Neural crest cell (in vitro differentiated cells): ENCODE results near the gene TMEM203. TPM values are rescaled to one million over a fixed set of nuclear protein-coding genes. Genes with fewer than 3 reads are reported as not detected.
"Not testable (repeated sequence)": the region's sequence is repeated elsewhere in the genome, so short reads cannot be mapped to it uniquely, and the experiment has no call there.

Experiments used
- DNase-seq: peaks from one replicate; pipeline ENCODE4 v3.0.0; 2021; ENCODE audit warnings: low read depth, mixed read lengths, low spot score
- H3K27ac Mint-ChIP-seq: one replicate; pipeline ENCODE4 v1.8.0; 2021; ENCODE audit warnings: mild to moderate bottlenecking, mixed read lengths; ENCODE audit not compliant: unreplicated experiment
- H3K27me3 Mint-ChIP-seq: 2 replicates; pipeline ENCODE4 v1.8.0; 2021; ENCODE audit warnings: low read depth, mild to moderate bottlenecking, mixed read lengths
- H3K36me3 Mint-ChIP-seq: 2 replicates; pipeline ENCODE4 v1.8.0; 2021; ENCODE audit warnings: low read depth, mild to moderate bottlenecking, mixed read lengths
- H3K4me1 Mint-ChIP-seq: 2 replicates; pipeline ENCODE4 v1.8.0; 2021; ENCODE audit warnings: mixed read lengths
- H3K4me3 Mint-ChIP-seq: one replicate; pipeline ENCODE4 v1.8.0; 2021; ENCODE audit warnings: mild to moderate bottlenecking, mixed read lengths
- H3K9me3 Mint-ChIP-seq: 2 replicates; pipeline ENCODE4 v1.8.0; 2021; ENCODE audit warnings: mixed read lengths
- total RNA-seq: library from RNA; stranded (reverse); gene quantifications from 2 replicates; pipeline ENCODE4 v1.2.1, GENCODE V29; 2021
- TF ChIP-seq, protein P1 (sequence below): fragments of 200-600 bp; sonication (generic); conservative IDR thresholded peaks from 2 replicates; pipeline ENCODE4 v1.5.0; 2021; ENCODE audit warnings: antibody characterized with exemption, mild to moderate bottlenecking

TMEM203 gene
- total RNA-seq, 1 donor from 2014 or later = 49.7 TPM

- H3K9me3 Mint-ChIP-seq = no peaks in the 10 kb centered on the region
- H3K4me1 Mint-ChIP-seq = peaks cover 24% of the 10 kb centered on the region
- no peak for DNase-seq
- H3K27me3 Mint-ChIP-seq = peaks cover 4% of the 10 kb centered on the region
- peaks cover 11% of the 10 kb centered on the region for H3K36me3 Mint-ChIP-seq
- H3K4me3 Mint-ChIP-seq = peak overlapping the region; percentile 91
- no peak overlapping the region for H3K27ac Mint-ChIP-seq
- TF ChIP-seq, protein P1, sequence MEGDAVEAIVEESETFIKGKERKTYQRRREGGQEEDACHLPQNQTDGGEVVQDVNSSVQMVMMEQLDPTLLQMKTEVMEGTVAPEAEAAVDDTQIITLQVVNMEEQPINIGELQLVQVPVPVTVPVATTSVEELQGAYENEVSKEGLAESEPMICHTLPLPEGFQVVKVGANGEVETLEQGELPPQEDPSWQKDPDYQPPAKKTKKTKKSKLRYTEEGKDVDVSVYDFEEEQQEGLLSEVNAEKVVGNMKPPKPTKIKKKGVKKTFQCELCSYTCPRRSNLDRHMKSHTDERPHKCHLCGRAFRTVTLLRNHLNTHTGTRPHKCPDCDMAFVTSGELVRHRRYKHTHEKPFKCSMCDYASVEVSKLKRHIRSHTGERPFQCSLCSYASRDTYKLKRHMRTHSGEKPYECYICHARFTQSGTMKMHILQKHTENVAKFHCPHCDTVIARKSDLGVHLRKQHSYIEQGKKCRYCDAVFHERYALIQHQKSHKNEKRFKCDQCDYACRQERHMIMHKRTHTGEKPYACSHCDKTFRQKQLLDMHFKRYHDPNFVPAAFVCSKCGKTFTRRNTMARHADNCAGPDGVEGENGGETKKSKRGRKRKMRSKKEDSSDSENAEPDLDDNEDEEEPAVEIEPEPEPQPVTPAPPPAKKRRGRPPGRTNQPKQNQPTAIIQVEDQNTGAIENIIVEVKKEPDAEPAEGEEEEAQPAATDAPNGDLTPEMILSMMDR = no peak
These were observed 36.2 kb upstream of the TMEM203 start for GRCh38 chr9:137241490-137242268.

GRCh38 chr9:137240841-137241489 lies 35.5 kb upstream of the TMEM203 start, which contains the start of gene TUBB4B:
Gene TUBB4B, plus strand, starts transcription at chr9:137241287. Its CDS starts 74 bp downstream, at chr9:137241361.
- TF ChIP-seq, protein P1 = no peak
- Mint-ChIP-seq H3K4me1 (peaks cover 24% of the 10 kb centered on the region), H3K36me3 (peaks cover 11% of the 10 kb centered on the region), H3K9me3 (no peaks in the 10 kb centered on the region), H3K4me3 (peak within 1 kb of the TSS; percentile 97), H3K27ac (no peak within 1 kb of the TSS), H3K27me3 (peaks cover 4% of the 10 kb centered on the region)
- DNase-seq = peak; percentile 95

- H3K27me3 Mint-ChIP-seq = peaks cover 4% of the 10 kb centered on the region
- H3K4me1 Mint-ChIP-seq = peaks cover 24% of the 10 kb centered on the region
- no peak for DNase-seq
- H3K36me3 Mint-ChIP-seq = peaks cover 11% of the 10 kb centered on the region
- H3K4me3 Mint-ChIP-seq = peak overlapping the region; percentile 88
- H3K27ac Mint-ChIP-seq = no peak overlapping the region
- TF ChIP-seq, protein P1 = no peak
- H3K9me3 Mint-ChIP-seq = no peaks in the 10 kb centered on the region
These were observed 34.9 kb upstream of the TMEM203 start for GRCh38 chr9:137240318-137240840.

DNA sequence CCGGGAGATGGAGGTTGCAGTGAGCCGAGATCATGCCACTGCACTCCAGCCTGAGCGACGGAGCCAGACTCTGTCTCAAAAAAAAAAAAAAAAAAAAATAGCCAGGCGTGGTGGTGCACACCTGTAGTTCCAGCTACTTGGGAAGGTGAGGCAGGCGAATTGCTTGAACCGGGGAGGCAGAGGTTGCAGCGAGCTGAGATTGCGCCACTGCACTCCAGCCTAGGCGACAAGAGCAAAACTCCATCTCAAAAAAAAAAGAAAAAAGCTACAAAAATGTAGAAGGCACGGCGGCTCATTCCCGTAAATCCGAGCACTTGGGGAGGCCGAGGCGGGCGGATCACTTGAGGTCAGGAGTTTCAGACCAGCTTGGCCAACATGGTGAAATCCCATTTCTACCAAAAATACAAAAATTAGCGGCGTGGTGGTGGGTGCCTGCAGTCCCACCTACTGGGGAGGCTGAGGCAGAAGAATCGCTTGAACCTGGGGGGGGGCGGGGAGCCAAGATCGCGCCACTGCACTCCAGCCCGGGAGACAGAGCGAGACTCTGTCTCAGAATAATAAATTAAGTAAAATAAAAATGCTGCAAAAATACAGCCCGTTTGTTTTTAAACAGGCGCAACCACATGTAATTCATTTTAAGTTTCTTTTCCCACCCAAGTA lies 34.2 kb upstream of the TMEM203 start:
- not testable (repeated sequence) for H3K27me3 Mint-ChIP-seq, H3K27ac Mint-ChIP-seq, DNase-seq, H3K9me3 Mint-ChIP-seq
- Mint-ChIP-seq H3K4me3 (peak overlapping the region; percentile 88), H3K4me1 (peaks cover 24% of the 10 kb centered on the region), H3K36me3 (peaks cover 11% of the 10 kb centered on the region)

GRCh38 chr9:137237759-137238726 lies 32.6 kb upstream of the TMEM203 start:
- peaks cover 4% of the 10 kb centered on the region for H3K27me3 Mint-ChIP-seq
- H3K36me3 Mint-ChIP-seq = peaks cover 11% of the 10 kb centered on the region
- H3K4me1 Mint-ChIP-seq = peaks cover 20% of the 10 kb centered on the region
- TF ChIP-seq, protein P1 = no peak
- H3K27ac Mint-ChIP-seq = no peak overlapping the region
- H3K4me3 Mint-ChIP-seq = peak overlapping the region; percentile 57
- no peaks in the 10 kb centered on the region for H3K9me3 Mint-ChIP-seq
- no peak for DNase-seq
